Activated CD4-positive, alpha-beta memory T cell treated with anti-CD3 and anti-CD28 coated beads, Interleukin-2, amount 10 ng/mL, durations not matched to agents 7 days and 5 days (primary cell): ENCODE data around the gene INTS13. TPM values are rescaled to one million over a fixed set of nuclear protein-coding genes. Genes with fewer than 3 reads are reported as not detected.

ENCODE experiments used
- CTCF ChIA-PET: fragments of 350-600 bp; sonication (Branson Sonifier 250); formaldehyde crosslinking; loops from one replicate; lab custom pipeline; 2021; ENCODE audit warnings: antibody characterized with exemption, inconsistent platforms; lab: Charles Lee
- POLR2A ChIA-PET: fragments of 350-600 bp; sonication (Branson Sonifier 250); formaldehyde crosslinking; loops from one replicate; lab custom pipeline; 2021; ENCODE audit warnings: antibody characterized with exemption; lab: Charles Lee
- DNase-seq: peaks from one replicate; pipeline ENCODE4 v3.0.0-alpha.2; 2020
- H3K27ac Mint-ChIP-seq: one replicate; pipeline ENCODE4 v1.8.0; 2021; ENCODE audit warnings: mild to moderate bottlenecking, mixed read lengths
- H3K27me3 Mint-ChIP-seq: one replicate; pipeline ENCODE4 v1.8.0; 2021; ENCODE audit warnings: mixed read lengths
- H3K36me3 Mint-ChIP-seq: one replicate; pipeline ENCODE4 v1.8.0; 2021; ENCODE audit warnings: low read depth, mixed read lengths
- H3K4me1 Mint-ChIP-seq: one replicate; pipeline ENCODE4 v1.8.0; 2021; ENCODE audit warnings: mixed read lengths
- H3K4me3 Mint-ChIP-seq: one replicate; pipeline ENCODE4 v1.8.0; 2021; ENCODE audit warnings: mild to moderate bottlenecking, mixed read lengths
- H3K9me3 Mint-ChIP-seq: one replicate; pipeline ENCODE4 v1.8.0; 2021; ENCODE audit warnings: mixed read lengths
- total RNA-seq, 2 experiments: library from RNA; stranded (reverse); gene quantifications; one replicate each; pipeline ENCODE4 v1.2.3, GENCODE V29; 2021

INTS13 gene
- total RNA-seq, 2 experiments from 2014 or later, result 44.8 to 45.8 TPM

GRCh38 chr12:26861690-26862089, 76.1 kb downstream of the INTS13 start:
- ChIA-PET POLR2A (no interaction called here), CTCF (no interaction called here)
- H3K36me3 Mint-ChIP-seq, result no peaks in the 10 kb centered on the region
- peaks cover 3% of the 10 kb centered on the region for H3K4me1 Mint-ChIP-seq
- H3K9me3 Mint-ChIP-seq, result no peaks in the 10 kb centered on the region
- no peak overlapping the region for H3K4me3 Mint-ChIP-seq
- no peak overlapping the region for H3K27ac Mint-ChIP-seq
- no peak for DNase-seq
- H3K27me3 Mint-ChIP-seq, result peaks cover 17% of the 10 kb centered on the region

DNA sequence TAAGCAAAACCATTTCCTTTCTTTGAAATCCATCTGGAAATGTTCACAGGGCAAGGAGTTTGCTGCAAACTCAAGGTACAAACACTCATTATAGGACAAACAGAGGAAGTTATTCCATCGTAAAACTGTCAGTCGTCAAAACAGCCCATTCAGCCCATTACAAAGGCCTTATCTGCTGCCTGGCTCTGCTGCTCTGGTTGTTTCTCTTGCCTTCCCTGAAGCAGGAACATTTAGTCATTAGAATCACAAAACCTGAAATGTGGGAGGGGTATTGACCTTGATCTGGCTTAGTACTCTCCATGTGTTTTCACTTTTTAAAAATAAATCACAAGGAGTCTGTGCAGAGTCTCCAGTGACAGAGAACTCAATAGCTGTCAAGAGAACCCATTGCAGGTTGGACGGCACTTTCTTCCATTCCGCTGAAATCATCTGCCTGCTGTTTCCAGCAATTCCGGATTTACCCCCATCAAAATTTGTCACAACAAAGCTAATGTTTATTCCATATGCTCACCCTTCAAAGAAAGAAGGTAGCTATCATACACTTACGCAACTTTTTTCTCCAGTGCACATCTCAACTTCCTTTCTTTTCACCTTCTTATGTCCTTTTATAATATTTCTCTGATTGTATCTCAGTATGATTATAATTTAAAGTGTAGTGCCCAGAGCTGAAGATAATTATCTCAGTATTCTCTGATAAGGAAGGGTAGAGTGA, 80.2 kb downstream of the INTS13 start:
- Mint-ChIP-seq H3K9me3 (no peaks in the 10 kb centered on the region), H3K4me3 (no peak overlapping the region), H3K27me3 (peaks cover 16% of the 10 kb centered on the region), H3K27ac (no peak overlapping the region), H3K4me1 (no peaks in the 10 kb centered on the region), H3K36me3 (no peaks in the 10 kb centered on the region)
- CTCF ChIA-PET, result interaction anchor here (1.0 to 4.0 kb wide), 3 partner anchors 24 to 156 kb away, joined by 3 to 14 read pairs (median 3); partner anchors contain the start of genes ITPR2 and TM7SF3
- POLR2A ChIA-PET, result no interaction called here
- DNase-seq, result no peak

GRCh38 chr12:26855337-26855736, 82.4 kb downstream of the INTS13 start:
- Mint-ChIP-seq H3K27me3 (peaks cover 9% of the 10 kb centered on the region), H3K36me3 (no peaks in the 10 kb centered on the region), H3K4me3 (no peak overlapping the region), H3K4me1 (no peaks in the 10 kb centered on the region), H3K9me3 (no peaks in the 10 kb centered on the region), H3K27ac (no peak overlapping the region)
- DNase-seq, result no peak
- ChIA-PET CTCF (interaction anchor here (0.9 to 2.4 kb wide), 3 partner anchors 30 to 450 kb away, joined by 3 to 19 read pairs (median 5); no protein-coding TSS in a partner anchor), POLR2A (no interaction called here)

Other genes with a start within 250 kb of the INTS13 start
- gene ITPR2, start 104.8 kb downstream of the INTS13 start, total RNA-seq, result 10 to 100 TPM; 31.7 to 36.3 TPM
- gene FGFR1OP2, start 489 bp upstream of the INTS13 start, total RNA-seq, result 10 to 100 TPM; 85.7 to 87.5 TPM
- 10 to 100 TPM; 33.6 to 35.7 TPM for gene TM7SF3, start 76.4 kb upstream of the INTS13 start, total RNA-seq
- 10 to 100 TPM; 40.1 to 41.1 TPM for gene MED21, start 84.6 kb upstream of the INTS13 start, total RNA-seq
- gene C12orf71, start 144.6 kb upstream of the INTS13 start, total RNA-seq, result not detected